WTC11 (cell line): ENCODE results near the gene ADGRE1. TPM values are rescaled to one million over a fixed set of nuclear protein-coding genes. Genes with fewer than 3 reads are reported as not detected.

ENCODE experiments used
- ATAC-seq: fragments of 200-7000 bp; cut with Tn5 transposase; 2 replicates; pipeline ENCODE4 v1.10.0; 2021; ENCODE audit warnings: mild to moderate bottlenecking, moderate library complexity
- CTCF ChIA-PET: fragments of 300-600 bp; sonication (Branson Sonifier 250); formaldehyde crosslinking; loops from one replicate; lab custom pipeline; 2021; ENCODE audit warnings: antibody characterized with exemption; lab: Charles Lee
- POLR2A ChIA-PET: fragments of 350-600 bp; sonication (Branson Sonifier 250); formaldehyde crosslinking; loops from one replicate; lab custom pipeline; 2021; ENCODE audit warnings: antibody characterized with exemption; lab: Charles Lee
- DNase-seq: peaks from one replicate; pipeline ENCODE4 v3.0.0; 2021; ENCODE audit warnings: low spot score
- H3K27ac Mint-ChIP-seq: 2 replicates; pipeline ENCODE4 v1.8.0; 2021; ENCODE audit warnings: mixed read lengths
- H3K27me3 Mint-ChIP-seq: 2 replicates; pipeline ENCODE4 v1.8.0; 2021; ENCODE audit warnings: low read depth, mild to moderate bottlenecking, moderate library complexity, mixed read lengths
- H3K36me3 Mint-ChIP-seq: 2 replicates; pipeline ENCODE4 v1.8.0; 2021; ENCODE audit warnings: mixed read lengths
- H3K4me1 Mint-ChIP-seq: 2 replicates; pipeline ENCODE4 v1.8.0; 2022; ENCODE audit warnings: mixed read lengths
- H3K4me3 Mint-ChIP-seq: 2 replicates; pipeline ENCODE4 v1.8.0; 2021; ENCODE audit warnings: mild to moderate bottlenecking, moderate library complexity, mixed read lengths
- H3K9me3 Mint-ChIP-seq: 2 replicates; pipeline ENCODE4 v1.8.0; 2021; ENCODE audit warnings: mixed read lengths
- ATF2 ChIP-seq: sonication (generic); formaldehyde crosslinking; IDR thresholded peaks from 2 replicates; pipeline ENCODE4 v1.8.1; 2022; ENCODE audit warnings: low read depth, missing genetic modification reagents, borderline replicate concordance
- CREB1 ChIP-seq: sonication (generic); formaldehyde crosslinking; IDR thresholded peaks from 2 replicates; pipeline ENCODE4 v1.8.0; 2023; ENCODE audit warnings: mild to moderate bottlenecking, missing genetic modification reagents
- E2F5 ChIP-seq: sonication (generic); formaldehyde crosslinking; IDR thresholded peaks from 2 replicates; pipeline ENCODE4 v1.8.1; 2022; ENCODE audit warnings: mild to moderate bottlenecking, moderate library complexity, missing genetic modification reagents
- ESRRA ChIP-seq: sonication (generic); formaldehyde crosslinking; IDR thresholded peaks from 2 replicates; pipeline ENCODE4 v1.8.1; 2022; ENCODE audit warnings: mild to moderate bottlenecking, missing genetic modification reagents, borderline replicate concordance
- GABPB1 ChIP-seq: sonication (generic); formaldehyde crosslinking; IDR thresholded peaks from 2 replicates; pipeline ENCODE4 v1.8.1; 2023; ENCODE audit warnings: mild to moderate bottlenecking, missing genetic modification reagents
- HMGXB4 ChIP-seq: sonication (generic); formaldehyde crosslinking; IDR thresholded peaks from 2 replicates; pipeline ENCODE4 v1.8.1; 2023; ENCODE audit warnings: mild to moderate bottlenecking, moderate library complexity, missing genetic modification reagents
- KAT7 ChIP-seq: sonication (generic); formaldehyde crosslinking; IDR thresholded peaks from 2 replicates; pipeline ENCODE4 v1.8.1; 2023; ENCODE audit warnings: missing genetic modification reagents, mild to moderate bottlenecking, borderline replicate concordance
- NFATC4 ChIP-seq: fragments of 250-450 bp; sonication (Bioruptor Pico); IDR thresholded peaks from 2 replicates; pipeline ENCODE4 v1.9.0; 2021; ENCODE audit warnings: mild to moderate bottlenecking
- NFYB ChIP-seq: sonication (generic); formaldehyde crosslinking; conservative IDR thresholded peaks from 2 replicates; pipeline ENCODE4 v1.8.0; 2022; ENCODE audit warnings: low read depth, missing genetic modification reagents
- RORB ChIP-seq: fragments of 250-450 bp; sonication (Bioruptor Pico); IDR thresholded peaks from 2 replicates; pipeline ENCODE4 v1.9.0; 2021; ENCODE audit warnings: mild to moderate bottlenecking
- SMAD3 ChIP-seq: sonication (generic); formaldehyde crosslinking; IDR thresholded peaks from 2 replicates; pipeline ENCODE4 v1.8.0; 2022; ENCODE audit warnings: missing genetic modification reagents, mild to moderate bottlenecking, borderline replicate concordance
- SMAD4 ChIP-seq: sonication (generic); formaldehyde crosslinking; IDR thresholded peaks from 2 replicates; pipeline ENCODE4 v1.8.0; 2022; ENCODE audit warnings: mild to moderate bottlenecking, missing genetic modification reagents
- SOX15 ChIP-seq: fragments of 250-450 bp; sonication (Bioruptor Pico); IDR thresholded peaks from 2 replicates; pipeline ENCODE4 v1.9.0; 2021; ENCODE audit warnings: mild to moderate bottlenecking
- TEAD1 ChIP-seq: sonication (generic); formaldehyde crosslinking; IDR thresholded peaks from 2 replicates; pipeline ENCODE4 v1.8.0; 2022; ENCODE audit warnings: mild to moderate bottlenecking, missing genetic modification reagents
- ZNF121 ChIP-seq: sonication (generic); formaldehyde crosslinking; IDR thresholded peaks from 2 replicates; pipeline ENCODE4 v1.8.0; 2023; ENCODE audit warnings: missing genetic modification reagents
- ZSCAN18 ChIP-seq: fragments of 250-450 bp; sonication (Bioruptor Pico); IDR thresholded peaks from 2 replicates; pipeline ENCODE4 v2.1.2; 2022; ENCODE audit warnings: mild to moderate bottlenecking, moderate library complexity
- total RNA-seq: library from RNA; stranded (reverse); gene quantifications from 3 replicates; pipeline ENCODE4 v1.2.3, GENCODE V29; 2021
- TF ChIP-seq, protein P1 (sequence below): fragments of 250-450 bp; sonication (Bioruptor Pico); conservative IDR thresholded peaks from 2 replicates; pipeline ENCODE4 v1.9.0; 2021; ENCODE audit warnings: mild to moderate bottlenecking
- TF ChIP-seq, protein P2 (sequence below): sonication (generic); formaldehyde crosslinking; conservative IDR thresholded peaks from 2 replicates; pipeline ENCODE4 v1.8.1; 2022; ENCODE audit warnings: mild to moderate bottlenecking, missing genetic modification reagents

The ADGRE1 gene
- total RNA-seq, 1 experiment from 2014 or later, result not detected

GRCh38 chr19:6894313-6894712, 6.9 kb downstream of the ADGRE1 start:
- Mint-ChIP-seq H3K27me3 (peaks cover 15% of the 10 kb centered on the region), H3K27ac (no peak overlapping the region), H3K9me3 (peaks cover 93% of the 10 kb centered on the region), H3K4me3 (no peak overlapping the region), H3K36me3 (peaks cover 73% of the 10 kb centered on the region), H3K4me1 (no peaks in the 10 kb centered on the region)
- ATAC-seq, result no peak
- no peak for DNase-seq
- POLR2A ChIA-PET, result no interaction called here
- CTCF ChIA-PET, result no interaction called here
- TF ChIP-seq, protein P1, sequence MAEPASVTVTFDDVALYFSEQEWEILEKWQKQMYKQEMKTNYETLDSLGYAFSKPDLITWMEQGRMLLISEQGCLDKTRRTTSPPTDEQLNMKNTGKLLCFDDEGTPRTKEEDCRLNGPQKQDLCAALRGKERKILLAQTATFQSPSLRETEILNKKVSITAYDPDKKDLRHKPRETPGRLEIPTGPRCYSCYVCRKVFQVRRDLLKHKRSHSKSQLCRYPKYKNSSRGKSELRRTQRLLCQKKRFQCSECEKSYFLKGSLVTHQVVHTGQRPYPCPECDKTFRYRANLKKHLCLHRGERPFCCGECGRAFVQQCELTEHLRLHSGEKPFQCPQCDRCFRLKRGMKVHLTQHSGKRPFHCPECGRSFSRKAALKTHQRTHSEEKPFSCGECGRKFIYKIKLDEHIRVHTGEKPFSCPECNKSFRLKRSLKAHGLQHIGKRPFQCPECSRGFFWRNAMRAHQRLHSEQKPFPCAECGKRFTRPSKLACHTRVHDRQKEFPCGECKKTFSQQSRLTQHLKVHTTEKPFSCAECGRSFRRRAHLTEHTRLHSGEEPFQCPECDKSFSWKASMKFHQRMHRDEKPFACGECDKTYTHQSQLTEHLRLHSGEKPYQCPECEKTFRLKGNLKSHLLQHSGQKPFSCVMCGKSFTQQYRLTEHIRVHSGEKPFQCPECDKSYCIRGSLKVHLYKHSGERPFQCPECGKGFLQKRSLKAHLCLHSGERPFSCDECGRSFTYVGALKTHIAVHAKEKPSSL (CRISPR knock-in tag), result no peak
- TF ChIP-seq ZSCAN18 (no peak), NFATC4 (CRISPR knock-in tag) (no peak), KAT7 (no peak), SMAD3 (CRISPR knock-in tag) (no peak), GABPB1 (no peak), NFYB (CRISPR knock-in tag) (no peak)
- TF ChIP-seq, all 79 proteins: peak for 0

GRCh38 chr19:6903446-6903845, 16.1 kb downstream of the ADGRE1 start:
- POLR2A ChIA-PET, result no interaction called here
- peaks cover 18% of the 10 kb centered on the region for H3K27me3 Mint-ChIP-seq
- no peaks in the 10 kb centered on the region for H3K4me1 Mint-ChIP-seq
- DNase-seq (no peak), ATAC-seq (no peak)
- H3K9me3 Mint-ChIP-seq, result peaks cover 75% of the 10 kb centered on the region
- CTCF ChIA-PET, result no interaction called here
- H3K4me3 Mint-ChIP-seq, result no peak overlapping the region
- TF ChIP-seq SMAD3 (CRISPR knock-in tag), result no peak
- TF ChIP-seq SMAD4 (CRISPR knock-in tag), result no peak
- TF ChIP-seq CREB1 (CRISPR knock-in tag), result no peak
- no peak for TF ChIP-seq NFYB (CRISPR knock-in tag)
- TF ChIP-seq TEAD1, result no peak
- TF ChIP-seq, protein P2, sequence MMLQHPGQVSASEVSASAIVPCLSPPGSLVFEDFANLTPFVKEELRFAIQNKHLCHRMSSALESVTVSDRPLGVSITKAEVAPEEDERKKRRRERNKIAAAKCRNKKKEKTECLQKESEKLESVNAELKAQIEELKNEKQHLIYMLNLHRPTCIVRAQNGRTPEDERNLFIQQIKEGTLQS, result no peak
- no peak for TF ChIP-seq ATF2 (CRISPR knock-in tag)
- TF ChIP-seq E2F5 (CRISPR knock-in tag), result no peak
- no peak for TF ChIP-seq ZNF121 (CRISPR knock-in tag)
- TF ChIP-seq ESRRA, result no peak
- H3K27ac Mint-ChIP-seq, result no peak overlapping the region
- H3K36me3 Mint-ChIP-seq, result peaks cover 63% of the 10 kb centered on the region

GRCh38 chr19:6906559-6907060, 19.2 kb downstream of the ADGRE1 start:
- DNase-seq, result no peak
- ChIA-PET POLR2A (no interaction called here), CTCF (no interaction called here)
- no peak for ATAC-seq
- Mint-ChIP-seq H3K4me3 (no peak overlapping the region), H3K9me3 (peaks cover 73% of the 10 kb centered on the region), H3K36me3 (peaks cover 54% of the 10 kb centered on the region), H3K4me1 (no peaks in the 10 kb centered on the region), H3K27ac (no peak overlapping the region), H3K27me3 (peaks cover 18% of the 10 kb centered on the region)
- TF ChIP-seq, protein P1 (CRISPR knock-in tag), result no peak
- TF ChIP-seq RORB (CRISPR knock-in tag), result no peak
- no peak for TF ChIP-seq SOX15 (CRISPR knock-in tag)
- no peak for TF ChIP-seq HMGXB4 (CRISPR knock-in tag)
- TF ChIP-seq, all 79 proteins: peak for 0
